HepG2 (cell line): ENCODE results near the gene RNU2-63P. TPM values are rescaled to one million over a fixed set of nuclear protein-coding genes. Genes with fewer than 3 reads are reported as not detected.

Source experiments
- ATAC-seq: fragments of 200-7000 bp; cut with Tn5 transposase; 3 replicates; pipeline ENCODE4 v1.9.1; 2020; ENCODE audit warnings: mild to moderate bottlenecking, moderate library complexity
- BruUV-seq: library from RNA; stranded (reverse); fragments of 400-500 nt; replicated peaks from 2 replicates; lab custom pipeline; 2021; lab: Mats Ljungman, UMichigan
- CTCF ChIA-PET: fragments of 300-600 bp; formaldehyde crosslinking; extraction: SDS; loops from one replicate; lab custom pipeline; 2021; ENCODE audit warnings: low total read pairs, inconsistent platforms, low intra/inter-chr PET ratio; lab: Yijun Ruan, JAX
- POLR2A ChIA-PET: fragments of 350-600 bp; sonication (Branson Sonifier 250); formaldehyde crosslinking; loops from one replicate; lab custom pipeline; 2020; ENCODE audit warnings: antibody characterized with exemption, inconsistent platforms; lab: Yijun Ruan, JAX
- DNase-seq: peaks from one replicate; pipeline ENCODE4 v3.0.0-alpha.2; 2015; ENCODE audit warnings: low spot score
- FAIRE-seq: peaks from 3 replicates; lab custom pipeline; 2011; peaks lifted over from hg19 to GRCh38; lab: Jason Lieb, UNC
- H2AFZ ChIP-seq: one replicate; pipeline ENCODE4 v1.6.1; 2011; ENCODE audit warnings: low read length, inconsistent platforms
- H3K27ac ChIP-seq: fragments of 300-600 bp; 3 replicates; pipeline ENCODE4 v1.8.0; 2011; ENCODE audit warnings: mixed run types, mild to moderate bottlenecking, mixed read lengths, low read length, inconsistent platforms; ENCODE audit not compliant: insufficient read depth; ENCODE audit errors: extremely low read length
- H3K27me3 ChIP-seq, 2 experiments: fragments of 200-600 bp in 1 of 2; 2 replicates in 1 of 2; 3 replicates in 1 of 2; pipeline versions ENCODE4 v1.6.0 to v1.8.0; 2011; ENCODE audit warnings: low read length in 2 of 2, mild to moderate bottlenecking in 2 of 2, moderate library complexity in 2 of 2, inconsistent platforms in 1 of 2; ENCODE audit not compliant: insufficient read depth in 2 of 2, control insufficient read depth in 1 of 2
- H3K36me3 ChIP-seq, 2 experiments: fragments of 200-600 bp in 1 of 2; replicated peaks in 1 of 2; 2 replicates in 1 of 2; 3 replicates in 1 of 2; pipeline versions ENCODE4 v1.5.1 to v1.8.0; 2011; ENCODE audit warnings: low read length in 2 of 2, inconsistent platforms in 1 of 2; ENCODE audit not compliant: insufficient read depth in 2 of 2, control insufficient read depth in 1 of 2
- H3K4me1 ChIP-seq: 2 replicates; pipeline ENCODE4 v1.5.1; 2012; ENCODE audit warnings: low read length, inconsistent platforms; ENCODE audit not compliant: insufficient read depth
- H3K4me2 ChIP-seq: 2 replicates; pipeline ENCODE4 v1.6.0; 2011; ENCODE audit warnings: low read depth, low read length, inconsistent platforms
- H3K4me3 ChIP-seq, 3 experiments: fragments of 200-600 bp in 1 of 3; sonication (generic), shearing (Covaris generic) in 1 of 3; replicated peaks in 1 of 3; 2 replicates each; pipeline ENCODE4 v1.5.1; 2011 to 2016; ENCODE audit warnings: low read length in 3 of 3, inconsistent platforms in 2 of 3, low read depth in 2 of 3, mild to moderate bottlenecking in 2 of 3, control low read depth in 1 of 3, mixed read lengths in 1 of 3; ENCODE audit not compliant: insufficient read depth in 1 of 3
- H3K79me2 ChIP-seq: one replicate; pipeline ENCODE4 v1.6.1; 2011; ENCODE audit warnings: low read length, inconsistent platforms; ENCODE audit not compliant: insufficient read depth
- H3K9ac ChIP-seq: 2 replicates; pipeline ENCODE4 v1.6.0; 2011; ENCODE audit warnings: mild to moderate bottlenecking, low read depth, low read length, inconsistent platforms; ENCODE audit not compliant: insufficient read depth
- H3K9me3 ChIP-seq: 2 replicates; pipeline ENCODE4 v1.5.1; 2012; ENCODE audit warnings: mild to moderate bottlenecking, low read length
- H4K20me1 ChIP-seq: 2 replicates; pipeline ENCODE4 v1.6.0; 2011; ENCODE audit warnings: inconsistent platforms, mild to moderate bottlenecking, low read length, moderate library complexity; ENCODE audit not compliant: insufficient read depth
- ARID5B ChIP-seq: IDR thresholded peaks from 2 replicates; pipeline ENCODE4 v1.4.0; 2020; ENCODE audit warnings: mild to moderate bottlenecking, missing genetic modification reagents
- ELF3 ChIP-seq: IDR thresholded peaks from 2 replicates; pipeline ENCODE4 v1.6.1; 2016; ENCODE audit warnings: missing genetic modification reagents, missing compliant biosample characterization
- FOXA3 ChIP-seq: IDR thresholded peaks from 2 replicates; pipeline ENCODE4 v1.6.1; 2016; ENCODE audit warnings: missing genetic modification reagents, missing compliant biosample characterization
- GATAD2A ChIP-seq: IDR thresholded peaks from 2 replicates; pipeline ENCODE4 v1.6.1; 2016
- IKZF5 ChIP-seq: IDR thresholded peaks from 2 replicates; pipeline ENCODE4 v1.6.1; 2018; ENCODE audit warnings: missing genetic modification reagents, mild to moderate bottlenecking, missing compliant biosample characterization
- JUN ChIP-seq: sonication (generic); formaldehyde crosslinking; IDR thresholded peaks from 2 replicates; pipeline ENCODE4 v1.4.0; 2020; ENCODE audit warnings: mild to moderate bottlenecking, missing genetic modification reagents
- MXD4 ChIP-seq: IDR thresholded peaks from 2 replicates; pipeline ENCODE4 v1.6.1; 2016; ENCODE audit warnings: mild to moderate bottlenecking, missing biosample characterization, missing genetic modification reagents
- RBFOX2 ChIP-seq: fragments of 200-400 bp; formaldehyde crosslinking; IDR thresholded peaks from 2 replicates; pipeline ENCODE4 v1.6.1; 2017; ENCODE audit warnings: low read depth, mild to moderate bottlenecking, low read length
- RCOR2 ChIP-seq: IDR thresholded peaks from 2 replicates; pipeline ENCODE4 v1.6.1; 2016; ENCODE audit warnings: missing biosample characterization, missing genetic modification reagents
- SUZ12 ChIP-seq: fragments of 150-350 bp; IDR thresholded peaks from 2 replicates; pipeline ENCODE4 v1.6.1; 2014; ENCODE audit warnings: low read depth, low read length
- TFDP1 ChIP-seq: IDR thresholded peaks from 2 replicates; pipeline ENCODE4 v1.6.1; 2016; ENCODE audit warnings: missing compliant biosample characterization, missing genetic modification reagents, borderline replicate concordance
- WGBS: methylation state at CpG from one replicate; pipeline ENCODE4 v1.1.6; 2017; ENCODE audit warnings: low lambda C conversion rate; 5-methylcytosine and 5-hydroxymethylcytosine counted together
- in situ Hi-C: cut with HindIII; loops from 2 replicates; pipeline ENCODE4 v1.10.0; 2017; ENCODE audit warnings: low pct_unique_long_range_greater_than_20kb; ENCODE audit not compliant: extremely low pct_ligation_motif_present
- intact Hi-C: fragments of 100-400 bp; cut with micrococcal nuclease; formaldehyde crosslinking; loops from one replicate; pipeline ENCODE4 v1.10.0; 2022; ENCODE audit not compliant: unreplicated experiment
- polyA plus RNA-seq, 8 experiments: library from polyadenylated mRNA; depleted of rRNA in 3 of 8; stranded (reverse) in 7 of 8; unstranded in 1 of 8; fragments of >200 nt; fragmentation: Illumina TruSeq in 4 of 8; extraction: Trizol in 4 of 8; gene quantifications; 2 replicates each; pipeline versions ENCODE4 v1.2.1 to v1.2.3, GENCODE V29; 2011 to 2016; ENCODE audit warnings: low read depth in 4 of 8, missing spikeins in 1 of 8, mixed read lengths in 1 of 8; ENCODE audit not compliant: insufficient read depth in 1 of 8
- total RNA-seq, 5 experiments: library from RNA; depleted of rRNA; stranded (reverse); fragments of >200 nt; fragmentation: Illumina TruSeq; extraction: Trizol; gene quantifications; 2 replicates each; pipeline ENCODE4 v1.2.3, GENCODE V29; 2016; ENCODE audit warnings: low read depth in 1 of 5

RNU2-63P gene
- total and polyA plus RNA-seq, 2 of the 13 experiments (the other 11 are each of a cell fraction or from before 2014, with no cell fraction given): 6.8 TPM; not detected in 1

GRCh38 chr2:88042476-88042875, 26.1 kb upstream of the RNU2-63P start (continued):
- TF ChIP-seq TFDP1 (CRISPR knock-in tag) (no peak), RBFOX2 (no peak), IKZF5 (CRISPR knock-in tag) (no peak), RCOR2 (CRISPR knock-in tag) (no peak), ELF3 (CRISPR knock-in tag) (no peak), MXD4 (CRISPR knock-in tag) (no peak)

GRCh38 chr2:88038263-88039105, 22.1 kb upstream of the RNU2-63P start:
- BruUV-seq: no TSS peak
- Histone ChIP-seq H3K36me3 (no peaks in the 10 kb centered on the region; a peak in 1 of 5 replicates), H3K4me3 (no peak overlapping the region), H3K27ac (no peak overlapping the region), H2AFZ (no peak overlapping the region), H3K79me2 (no peaks in the 10 kb centered on the region), H3K27me3 (no peaks in the 10 kb centered on the region), H3K9me3 (no peaks in the 10 kb centered on the region), H4K20me1 (no peaks in the 10 kb centered on the region), H3K9ac (no peak overlapping the region), H3K4me1 (peaks cover 17% of the 10 kb centered on the region), H3K4me2 (no peak overlapping the region)
- ChIA-PET POLR2A (interaction anchor here (1.0 to 3.0 kb wide), 3 partner anchors 11 to 22 kb away, joined by 5 to 15 read pairs (median 7); partner anchors contain the start of gene RNU2-63P), CTCF (no interaction called here)
- intact Hi-C loops (no loop called here), in situ Hi-C loops (no loop called here)
- no peak for FAIRE-seq
- peak; percentile 74 for DNase-seq
- peak; percentile 83 for ATAC-seq
- WGBS: 94% methylated on average over 4 of the region's 4 CpGs
- 0 out of 2 replicates have a peak, but pooled peaks have one; percentile 20 for TF ChIP-seq JUN (CRISPR knock-in tag)
- peak; percentile 58 for TF ChIP-seq ARID5B (CRISPR knock-in tag)
- no peak for TF ChIP-seq GATAD2A (CRISPR knock-in tag)
- peak; percentile 33 for TF ChIP-seq FOXA3 (CRISPR knock-in tag)
- TF ChIP-seq SUZ12: no peak
